Fibroblast of lung (primary cell): ENCODE measurements around the gene MYBBP1A. TPM values are rescaled to one million over a fixed set of nuclear protein-coding genes. Genes with fewer than 3 reads are reported as not detected.

ENCODE experiments used
- DNase-seq, 2 donors: peaks; one replicate each; pipeline versions ENCODE4 v3.0.0 to v3.0.0-alpha.2; 2010; ENCODE audit warnings: low read depth in 2 of 2
- H2AFZ ChIP-seq: 2 replicates; pipeline ENCODE4 v1.5.1; 2012; ENCODE audit warnings: low read length, control low read depth, inconsistent platforms
- H3K27ac ChIP-seq: 2 replicates; pipeline ENCODE4 v1.5.1; 2011; ENCODE audit warnings: low read length, control low read depth; ENCODE audit not compliant: insufficient read depth
- H3K27me3 ChIP-seq: 2 replicates; pipeline ENCODE4 v1.5.1; 2011; ENCODE audit warnings: mild to moderate bottlenecking, low read length; ENCODE audit not compliant: control insufficient read depth, insufficient read depth
- H3K36me3 ChIP-seq: 2 replicates; pipeline ENCODE4 v1.5.1; 2011; ENCODE audit warnings: low read length; ENCODE audit not compliant: control insufficient read depth, insufficient read depth
- H3K4me1 ChIP-seq: 2 replicates; pipeline ENCODE4 v1.5.1; 2011; ENCODE audit warnings: low read length; ENCODE audit not compliant: control insufficient read depth, insufficient read depth; ENCODE audit errors: extremely low read depth
- H3K4me2 ChIP-seq: 2 replicates; pipeline ENCODE4 v1.5.1; 2011; ENCODE audit warnings: low read length, control low read depth; ENCODE audit not compliant: insufficient read depth; ENCODE audit errors: extremely low read depth
- H3K4me3 ChIP-seq, 4 experiments: fragments of 200-600 bp in 1 of 4; sonication (generic) in 1 of 4; replicated peaks in 1 of 4; 2 replicates each; pipeline ENCODE4 v1.5.1; 2011 to 2016; ENCODE audit warnings: low read length in 4 of 4, low read depth in 3 of 4, mild to moderate bottlenecking in 3 of 4, control low read depth in 2 of 4, inconsistent platforms in 1 of 4, mixed read lengths in 1 of 4; ENCODE audit not compliant: insufficient read depth in 1 of 4; ENCODE audit errors: control extremely low read depth in 1 of 4
- H3K79me2 ChIP-seq: 2 replicates; pipeline ENCODE4 v1.5.1; 2012; ENCODE audit warnings: mild to moderate bottlenecking, low read length, inconsistent platforms; ENCODE audit not compliant: control insufficient read depth, insufficient read depth
- H3K9ac ChIP-seq: 2 replicates; pipeline ENCODE4 v1.5.1; 2011; ENCODE audit warnings: mild to moderate bottlenecking, low read length, control low read depth; ENCODE audit not compliant: insufficient read depth
- H3K9me3 ChIP-seq: 2 replicates; pipeline ENCODE4 v1.5.1; 2012; ENCODE audit warnings: low read depth, low read length; ENCODE audit not compliant: control insufficient read depth, insufficient read depth
- H4K20me1 ChIP-seq: 2 replicates; pipeline ENCODE4 v1.5.1; 2011; ENCODE audit warnings: low read length; ENCODE audit not compliant: control insufficient read depth, insufficient read depth; ENCODE audit errors: extremely low read depth
- EZH2 ChIP-seq: IDR thresholded peaks from 2 replicates; pipeline ENCODE4 v1.5.1; 2012; ENCODE audit warnings: low read length, control low read depth, mild to moderate bottlenecking; ENCODE audit errors: missing control alignments
- polyA plus RNA-seq, 2 donors: library from polyadenylated mRNA; depleted of rRNA in 1 of 2; stranded (reverse) in 1 of 2; unstranded in 1 of 2; fragments of >200 nt; gene quantifications; 2 replicates each; pipeline ENCODE4 v1.2.1, GENCODE V29; 2011 to 2012; ENCODE audit warnings: missing spikeins in 1 of 2
- total RNA-seq: library from RNA; depleted of rRNA; stranded (reverse); fragments of >200 nt; gene quantifications from 2 replicates; pipeline ENCODE4 v1.2.1, GENCODE V29; 2014
- TF ChIP-seq, protein P1 (sequence below), 2 donors: IDR thresholded peaks in 1 of 2; conservative IDR thresholded peaks in 1 of 2; 1 replicate in 1 of 2; 2 replicates in 1 of 2; pipeline ENCODE4 v1.5.1; 2011 to 2012; ENCODE audit warnings: low read length in 2 of 2, control low read depth in 1 of 2, inconsistent platforms in 1 of 2, low read depth in 1 of 2, mild to moderate bottlenecking in 1 of 2

MYBBP1A gene
- total and polyA plus RNA-seq, 2 donors (not counting 1 experiment from before 2014, with no cell fraction given), result 14.1 to 28.6 TPM

DNA sequence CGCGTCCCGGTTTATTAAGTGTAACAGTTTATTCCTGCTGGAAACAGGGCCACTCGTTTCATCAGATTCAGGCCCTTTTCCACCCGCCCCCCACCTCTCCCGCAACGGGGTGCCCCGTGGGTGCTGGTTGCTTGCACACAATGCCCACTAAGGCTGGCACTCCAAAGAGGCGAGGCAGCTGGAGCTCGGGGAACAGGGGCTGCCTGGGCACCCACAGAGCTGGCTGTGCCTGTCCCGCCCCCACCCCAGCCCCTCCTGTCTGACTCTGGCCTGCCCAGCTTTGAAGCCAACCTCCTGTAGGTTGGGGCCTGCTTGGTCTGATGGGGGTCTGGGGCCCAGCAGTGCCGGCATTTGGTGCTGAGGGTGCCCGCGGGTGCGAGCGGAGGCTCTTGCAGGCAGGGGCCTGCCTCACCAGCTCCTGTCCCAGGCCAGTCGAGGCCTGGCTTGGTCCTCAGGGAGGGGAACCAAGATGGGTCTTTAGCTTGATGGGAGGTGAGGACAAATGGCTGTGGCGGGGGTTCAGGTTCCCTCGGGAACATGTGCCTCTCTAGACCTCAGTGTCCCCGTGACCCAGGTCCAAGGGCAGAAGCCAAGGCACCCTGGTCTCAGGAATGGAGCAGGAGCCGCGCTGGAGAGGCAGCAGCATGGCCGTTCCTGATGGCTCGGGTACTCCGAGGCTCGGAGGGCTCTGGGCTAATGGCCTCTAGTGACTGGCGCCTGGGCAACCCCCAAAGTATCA lies 20.1 kb downstream of the MYBBP1A start:
- Histone ChIP-seq H3K9ac (no peak overlapping the region), H3K4me3 (no peak overlapping the region), H3K79me2 (no peaks in the 10 kb centered on the region), H3K4me1 (no peaks in the 10 kb centered on the region), H3K9me3 (no peaks in the 10 kb centered on the region), H2AFZ (no peak overlapping the region), H3K27me3 (no peaks in the 10 kb centered on the region), H3K27ac (no peak overlapping the region), H3K36me3 (peaks cover 4% of the 10 kb centered on the region), H3K4me2 (no peak overlapping the region), H4K20me1 (no peaks in the 10 kb centered on the region)
- DNase-seq, result no peak
- TF ChIP-seq, protein P1, sequence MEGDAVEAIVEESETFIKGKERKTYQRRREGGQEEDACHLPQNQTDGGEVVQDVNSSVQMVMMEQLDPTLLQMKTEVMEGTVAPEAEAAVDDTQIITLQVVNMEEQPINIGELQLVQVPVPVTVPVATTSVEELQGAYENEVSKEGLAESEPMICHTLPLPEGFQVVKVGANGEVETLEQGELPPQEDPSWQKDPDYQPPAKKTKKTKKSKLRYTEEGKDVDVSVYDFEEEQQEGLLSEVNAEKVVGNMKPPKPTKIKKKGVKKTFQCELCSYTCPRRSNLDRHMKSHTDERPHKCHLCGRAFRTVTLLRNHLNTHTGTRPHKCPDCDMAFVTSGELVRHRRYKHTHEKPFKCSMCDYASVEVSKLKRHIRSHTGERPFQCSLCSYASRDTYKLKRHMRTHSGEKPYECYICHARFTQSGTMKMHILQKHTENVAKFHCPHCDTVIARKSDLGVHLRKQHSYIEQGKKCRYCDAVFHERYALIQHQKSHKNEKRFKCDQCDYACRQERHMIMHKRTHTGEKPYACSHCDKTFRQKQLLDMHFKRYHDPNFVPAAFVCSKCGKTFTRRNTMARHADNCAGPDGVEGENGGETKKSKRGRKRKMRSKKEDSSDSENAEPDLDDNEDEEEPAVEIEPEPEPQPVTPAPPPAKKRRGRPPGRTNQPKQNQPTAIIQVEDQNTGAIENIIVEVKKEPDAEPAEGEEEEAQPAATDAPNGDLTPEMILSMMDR (conservative IDR thresholded peaks at IDR 0.05 in 1 of 2, IDR thresholded peaks at IDR 0.05 in 1 of 2; ENCODE audit: low read depth in 1 of 2, low read length in 2 of 2), result no peak
- no peak for TF ChIP-seq EZH2

DNA sequence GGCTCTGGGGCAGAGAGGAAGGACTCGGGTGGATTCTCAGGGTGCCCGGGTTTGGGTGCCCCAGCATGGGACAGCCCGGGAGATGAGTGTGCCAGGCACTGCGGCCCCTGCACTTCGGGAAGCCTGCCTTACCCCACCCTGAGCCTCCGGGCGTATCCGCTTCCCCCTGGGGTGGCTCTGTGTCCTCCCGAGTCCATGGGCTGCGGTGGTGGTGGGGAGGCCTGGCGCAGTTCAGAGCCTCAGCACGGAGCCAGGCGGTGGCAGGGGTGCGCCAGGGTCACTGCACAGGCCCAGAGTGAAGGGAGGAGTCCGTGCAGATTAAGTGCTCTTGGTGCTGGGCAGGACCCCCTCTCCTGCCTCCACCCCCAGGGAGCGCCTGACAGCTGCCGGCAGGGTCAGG lies 20.7 kb downstream of the MYBBP1A start:
- Histone ChIP-seq H3K79me2 (no peaks in the 10 kb centered on the region), H3K27me3 (no peaks in the 10 kb centered on the region), H4K20me1 (no peaks in the 10 kb centered on the region), H3K4me3 (no peak overlapping the region), H2AFZ (no peak overlapping the region), H3K4me2 (no peak overlapping the region), H3K4me1 (no peaks in the 10 kb centered on the region), H3K36me3 (peaks cover 4% of the 10 kb centered on the region), H3K9ac (no peak overlapping the region), H3K9me3 (no peaks in the 10 kb centered on the region), H3K27ac (no peak overlapping the region)
- DNase-seq, result no peak
- TF ChIP-seq, protein P1 (conservative IDR thresholded peaks at IDR 0.05 in 1 of 2, IDR thresholded peaks at IDR 0.05 in 1 of 2; ENCODE audit: low read depth in 1 of 2, low read length in 2 of 2), result no peak
- no peak for TF ChIP-seq EZH2

DNA sequence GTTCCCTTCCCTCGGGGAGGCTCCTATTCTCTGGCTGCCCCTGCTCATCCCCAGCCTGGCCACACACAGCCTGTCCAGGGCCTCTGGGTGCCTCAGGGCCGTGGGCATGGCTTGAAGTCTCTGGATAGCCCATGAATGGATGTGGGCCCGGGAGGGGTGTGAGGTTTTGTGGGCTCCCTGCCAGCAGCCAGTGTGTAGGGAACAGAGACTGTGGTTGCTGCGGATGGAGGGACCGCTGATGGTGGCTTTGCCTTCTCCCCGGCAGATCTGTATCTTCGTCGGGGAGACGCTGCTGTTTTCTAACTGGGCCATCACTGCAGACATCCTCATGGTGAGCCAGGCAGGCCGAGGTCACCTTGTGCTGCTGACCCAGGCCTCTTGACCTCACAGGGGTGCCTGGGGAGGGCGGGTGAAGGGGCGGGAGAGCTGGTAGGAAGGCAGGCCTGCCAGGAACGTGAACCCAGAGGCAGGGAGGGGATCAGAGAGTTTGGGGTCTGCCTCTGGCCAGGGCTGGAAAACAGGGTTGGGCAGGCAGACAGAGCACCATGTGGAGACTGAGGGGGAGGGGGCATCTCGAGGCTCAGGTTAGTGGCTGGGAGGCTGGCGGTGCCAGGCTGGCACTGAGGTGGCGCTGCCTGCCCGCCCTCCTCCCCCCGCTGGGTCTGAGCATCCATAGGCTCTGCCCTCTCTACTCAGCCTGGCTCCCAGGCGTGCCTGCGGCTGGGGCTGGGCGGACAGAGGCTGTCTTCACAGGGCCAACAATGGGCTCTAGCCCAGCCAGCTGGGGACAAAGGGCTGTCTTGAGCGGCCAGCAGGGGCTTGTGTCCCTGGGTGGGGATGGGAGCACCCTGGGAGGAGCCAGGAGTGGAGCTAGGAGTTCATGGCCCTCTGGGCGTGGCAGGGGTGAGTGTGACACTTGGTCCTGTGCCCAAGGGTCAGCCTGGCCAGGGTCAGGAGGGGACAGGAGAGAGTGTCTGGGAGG lies 21.4 kb downstream of the MYBBP1A start:
- no peak overlapping the region for H2AFZ ChIP-seq
- TF ChIP-seq EZH2, result no peak
- TF ChIP-seq, protein P1 (conservative IDR thresholded peaks at IDR 0.05 in 1 of 2, IDR thresholded peaks at IDR 0.05 in 1 of 2; ENCODE audit: low read depth in 1 of 2, low read length in 2 of 2), result no peak
- H3K36me3 ChIP-seq, result peaks cover 2% of the 10 kb centered on the region
- no peaks in the 10 kb centered on the region for H4K20me1 ChIP-seq
- H3K9ac ChIP-seq, result no peak overlapping the region
- no peak overlapping the region for H3K4me3 ChIP-seq
- H3K27me3 ChIP-seq, result no peaks in the 10 kb centered on the region
- no peak for DNase-seq
- no peaks in the 10 kb centered on the region for H3K79me2 ChIP-seq
- H3K9me3 ChIP-seq, result no peaks in the 10 kb centered on the region
- no peak overlapping the region for H3K4me2 ChIP-seq
- H3K27ac ChIP-seq, result no peak overlapping the region
- H3K4me1 ChIP-seq, result no peaks in the 10 kb centered on the region
